Body of pancreas (tissue), 4 donors: ENCODE data around the gene LIPC.

Experiments used
- CTCF ChIP-seq, 7 experiments: fragments of 450-650 bp in 4 of 7; fragments of 200-600 bp in 3 of 7; sonication (generic) in 3 of 7; IDR thresholded peaks; one replicate each; pipeline ENCODE4 v1.5.1; 2016 to 2019; ENCODE audit warnings: antibody characterized with exemption in 7 of 7
- POLR2A ChIP-seq, 3 donors: fragments of 450-650 bp; IDR thresholded peaks; one replicate each; pipeline ENCODE4 v1.6.1; 2016; ENCODE audit warnings: antibody characterized with exemption in 3 of 3, mild to moderate bottlenecking in 2 of 3

GRCh38 chr15:58588096-58588495 is 156.3 kb downstream of the LIPC start:
- TF ChIP-seq POLR2A (IDR thresholded peaks at IDR 0.05) (no peak), CTCF (IDR thresholded peaks at IDR 0.05) (no peak)
